BJ (cell line): ENCODE measurements around the gene ZNF726. TPM values are rescaled to one million over a fixed set of nuclear protein-coding genes. Genes with fewer than 3 reads are reported as not detected.

Experiments
- CTCF ChIA-PET: fragments of 350-600 bp; formaldehyde crosslinking; extraction: SDS; loops from one replicate; lab custom pipeline; 2021; ENCODE audit warnings: antibody characterized with exemption, inconsistent platforms; lab: Yijun Ruan, JAX
- POLR2A ChIA-PET: fragments of 300-600 bp; sonication (Branson Sonifier 250); formaldehyde crosslinking; extraction: SDS; loops from one replicate; lab custom pipeline; 2021; ENCODE audit warnings: antibody characterized with exemption; lab: Charles Lee
- DNase-seq: peaks from one replicate; pipeline ENCODE4 v3.0.0-alpha.2; 2011; ENCODE audit warnings: low read depth
- H3K27me3 ChIP-seq: 2 replicates; pipeline ENCODE4 v1.6.0; 2011; ENCODE audit warnings: low read length; ENCODE audit not compliant: control insufficient read depth, insufficient read depth
- H3K36me3 ChIP-seq: 2 replicates; pipeline ENCODE4 v1.5.1; 2011; ENCODE audit warnings: low read length; ENCODE audit not compliant: control insufficient read depth, insufficient read depth
- H3K4me3 ChIP-seq: 2 replicates; pipeline ENCODE4 v1.5.1; 2011; ENCODE audit warnings: low read depth, mild to moderate bottlenecking, control low read depth, low read length
- CTCF ChIP-seq: IDR thresholded peaks from 2 replicates; pipeline ENCODE4 v1.5.1; 2011; ENCODE audit warnings: low read depth, mild to moderate bottlenecking, control low read depth, inconsistent platforms, low read length, moderate library complexity; ENCODE audit not compliant: insufficient read depth
- polyA plus RNA-seq: library from polyadenylated mRNA; depleted of rRNA; stranded (reverse); fragments of >200 nt; gene quantifications from 2 replicates; pipeline ENCODE4 v1.2.3, GENCODE V29; 2011

The ZNF726 gene
- polyA plus RNA-seq, 1 experiment = 1.2 TPM

GRCh38 chr19:23904406-23904805 is 10.3 kb upstream of the ZNF726 start:
- ChIA-PET CTCF (no interaction called here), POLR2A (no interaction called here)
- TF ChIP-seq CTCF = no peak
- H3K27me3 ChIP-seq = no peaks in the 10 kb centered on the region
- no peaks in the 10 kb centered on the region for H3K36me3 ChIP-seq
- no peak overlapping the region for H3K4me3 ChIP-seq
- no peak for DNase-seq

GRCh38 chr19:23905771-23906170 is 8.9 kb upstream of the ZNF726 start:
- no peak for DNase-seq
- CTCF ChIA-PET = no interaction called here
- Histone ChIP-seq H3K36me3 (no peaks in the 10 kb centered on the region), H3K4me3 (no peak overlapping the region), H3K27me3 (no peaks in the 10 kb centered on the region)
- TF ChIP-seq CTCF = no peak
- POLR2A ChIA-PET = no interaction called here

GRCh38 chr19:23906835-23907234 is 7.9 kb upstream of the ZNF726 start:
- DNase-seq = no peak
- ChIA-PET POLR2A (no interaction called here), CTCF (no interaction called here)
- Histone ChIP-seq H3K27me3 (no peaks in the 10 kb centered on the region), H3K36me3 (no peaks in the 10 kb centered on the region), H3K4me3 (no peak overlapping the region)
- TF ChIP-seq CTCF = no peak

GRCh38 chr19:23908165-23908564 is 6.5 kb upstream of the ZNF726 start:
- CTCF ChIA-PET = no interaction called here
- POLR2A ChIA-PET = no interaction called here
- DNase-seq = no peak
- Histone ChIP-seq H3K4me3 (no peak overlapping the region), H3K27me3 (no peaks in the 10 kb centered on the region), H3K36me3 (no peaks in the 10 kb centered on the region)
- no peak for TF ChIP-seq CTCF

- Histone ChIP-seq H3K27me3 (no peaks in the 10 kb centered on the region), H3K36me3 (no peaks in the 10 kb centered on the region), H3K4me3 (no peak overlapping the region)
- TF ChIP-seq CTCF = no peak
- ChIA-PET CTCF (no interaction called here), POLR2A (no interaction called here)
- no peak for DNase-seq
These were observed 5.5 kb upstream of the ZNF726 start for GRCh38 chr19:23909222-23909621.
